HUES48 (cell line): ENCODE measurements around the gene GALNT17.

Source experiments
- H3K27ac ChIP-seq: one replicate; pipeline ENCODE4 v1.7.0; 2013; ENCODE audit warnings: low read depth, low read length, inconsistent platforms
- H3K27me3 ChIP-seq: 2 replicates; pipeline ENCODE4 v1.6.1; 2013; ENCODE audit warnings: mild to moderate bottlenecking, low read length; ENCODE audit not compliant: control insufficient read depth, insufficient read depth
- H3K36me3 ChIP-seq: 2 replicates; pipeline ENCODE4 v1.6.1; 2013; ENCODE audit warnings: low read length; ENCODE audit not compliant: control insufficient read depth, insufficient read depth
- H3K4me1 ChIP-seq: 2 replicates; pipeline ENCODE4 v1.6.1; 2013; ENCODE audit warnings: mild to moderate bottlenecking, low read length; ENCODE audit not compliant: control insufficient read depth, insufficient read depth
- H3K4me3 ChIP-seq: 2 replicates; pipeline ENCODE4 v1.5.1; 2013; ENCODE audit warnings: mild to moderate bottlenecking, low read depth, low read length
- H3K9ac ChIP-seq: 2 replicates; pipeline ENCODE4 v1.6.1; 2013; ENCODE audit warnings: mild to moderate bottlenecking, low read depth, low read length, moderate library complexity
- H3K9me3 ChIP-seq: 2 replicates; pipeline ENCODE4 v1.6.1; 2013; ENCODE audit warnings: low read length; ENCODE audit not compliant: control insufficient read depth, insufficient read depth

The GALNT17 gene

GRCh38 chr7:71754828-71755227 is 622.9 kb downstream of the GALNT17 start:
- Histone ChIP-seq H3K4me3 (no peak overlapping the region), H3K27ac (no peak overlapping the region), H3K27me3 (peaks cover 9% of the 10 kb centered on the region), H3K9ac (no peak overlapping the region), H3K36me3 (no peaks in the 10 kb centered on the region), H3K9me3 (no peaks in the 10 kb centered on the region), H3K4me1 (no peaks in the 10 kb centered on the region)

GRCh38 chr7:71761336-71761735 is 629.4 kb downstream of the GALNT17 start:
- no peaks in the 10 kb centered on the region for H3K9me3 ChIP-seq
- H3K27ac ChIP-seq = no peak overlapping the region
- H3K27me3 ChIP-seq = no peaks in the 10 kb centered on the region

More at GRCh38 chr7:71761336-71761735, 629.4 kb downstream of the GALNT17 start:
- Histone ChIP-seq H3K4me1 (no peaks in the 10 kb centered on the region), H3K4me3 (no peak overlapping the region), H3K9ac (no peak overlapping the region), H3K36me3 (no peaks in the 10 kb centered on the region)
